HG03064 (cell line): Measurements from ENCODE around the gene TEX29.

ENCODE experiments used
- ATAC-seq: cut with Tn5 transposase; IDR thresholded peaks from one replicate; pipeline ENCODE4 v1.9.1; 2021; ENCODE audit warnings: low read depth; ENCODE audit not compliant: unreplicated experiment

Gene TEX29

DNA sequence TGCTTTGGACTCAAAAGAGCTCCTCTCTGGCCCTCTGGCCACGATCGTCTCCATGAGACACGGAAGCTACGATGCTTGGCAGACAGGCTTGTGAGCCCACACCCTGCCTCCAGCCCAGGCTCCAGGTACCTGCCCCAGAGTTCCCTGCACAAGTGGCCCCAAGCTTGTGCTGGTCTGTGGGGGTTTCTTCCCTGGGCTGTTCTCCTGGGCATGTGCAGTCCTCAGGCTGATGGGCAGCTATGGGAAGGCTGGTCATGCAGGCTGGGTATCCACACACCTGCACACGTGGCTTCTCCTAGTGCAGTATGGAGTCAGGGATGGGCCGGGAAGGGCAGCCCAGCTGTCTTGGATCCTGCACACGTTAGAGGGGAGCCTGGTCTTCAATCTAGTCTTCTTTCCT is 43.1 kb downstream of the TEX29 start:
- no peak for ATAC-seq

DNA sequence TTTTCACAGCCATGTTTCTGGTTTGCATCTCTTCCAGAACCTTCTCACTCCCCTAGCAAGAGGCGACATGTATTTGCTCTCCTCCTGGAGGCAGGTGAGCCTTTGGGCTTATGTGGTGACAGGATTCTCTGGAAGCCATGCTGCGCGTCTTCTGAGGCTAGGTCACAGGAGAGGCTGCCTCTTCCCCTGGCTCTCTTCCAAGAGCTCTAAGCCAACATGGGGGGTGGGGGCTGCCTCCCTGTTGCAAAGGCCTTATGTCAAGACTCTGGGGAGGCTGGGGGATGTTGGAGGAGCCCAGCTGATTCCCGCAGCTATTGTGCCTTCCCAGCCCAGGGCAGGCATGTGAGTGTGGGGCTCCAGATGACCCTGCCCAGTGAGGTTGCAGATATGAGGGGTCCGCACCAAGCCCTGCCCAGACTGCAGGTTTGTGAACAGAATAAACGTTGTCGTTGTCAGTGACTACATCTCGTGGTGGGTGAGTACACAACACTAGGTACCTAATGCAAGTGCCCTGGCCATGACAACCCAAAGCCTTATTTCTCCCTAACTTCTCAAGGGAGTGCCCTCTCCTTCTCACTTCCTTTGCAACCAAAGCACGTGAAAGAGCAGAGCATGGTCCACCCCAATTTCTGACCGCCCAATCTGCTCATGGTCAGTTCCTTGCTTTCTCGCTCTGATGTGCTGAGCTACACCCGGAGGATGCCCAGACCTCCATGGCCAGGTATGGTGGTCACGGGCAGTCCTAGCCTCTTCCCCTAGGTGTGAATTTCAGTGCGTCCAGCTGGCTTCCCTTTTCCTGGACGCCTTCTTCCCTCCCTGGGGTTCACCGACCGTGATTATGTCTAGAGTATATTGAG is 44.9 kb downstream of the TEX29 start:
- no peak for ATAC-seq

DNA sequence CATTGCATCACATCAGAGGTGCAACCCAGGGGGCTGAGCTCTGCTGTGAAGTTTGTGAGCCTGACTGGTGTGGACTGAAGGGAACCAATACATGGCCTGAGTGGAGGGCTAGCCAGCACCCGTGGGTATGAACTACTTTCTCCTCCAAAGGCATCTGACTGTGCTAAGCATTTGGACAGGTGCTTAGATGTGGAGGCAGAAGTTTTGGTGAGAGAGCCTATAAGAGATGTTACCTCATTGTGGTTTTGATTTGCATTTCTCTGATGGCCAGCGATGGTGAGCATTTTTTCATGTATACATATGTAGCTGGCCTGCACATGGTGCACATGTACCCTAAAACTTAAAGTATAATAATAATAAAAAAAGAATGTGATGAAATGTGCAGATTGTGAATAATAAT is 46.9 kb downstream of the TEX29 start:
- ATAC-seq = no peak

DNA sequence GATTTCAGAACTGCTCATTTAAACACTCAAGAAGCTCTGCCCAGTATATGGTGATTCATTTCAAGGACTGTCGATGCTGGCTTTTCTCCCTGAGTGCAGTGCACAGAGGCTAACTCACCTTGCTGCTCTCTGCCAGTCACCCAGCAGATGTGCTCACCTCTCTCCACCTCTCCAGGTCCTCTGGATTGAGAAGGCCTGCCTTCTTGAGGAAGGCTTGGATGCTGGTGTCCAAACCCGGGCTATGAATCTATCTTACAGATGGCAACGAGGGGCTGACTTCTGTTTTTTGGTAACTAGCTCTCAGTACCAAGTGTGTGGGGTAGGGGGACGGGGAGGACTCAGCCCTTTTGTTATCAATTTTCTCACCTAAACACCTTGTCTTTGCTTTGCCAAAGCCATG is 47.6 kb downstream of the TEX29 start:
- ATAC-seq = no peak

DNA sequence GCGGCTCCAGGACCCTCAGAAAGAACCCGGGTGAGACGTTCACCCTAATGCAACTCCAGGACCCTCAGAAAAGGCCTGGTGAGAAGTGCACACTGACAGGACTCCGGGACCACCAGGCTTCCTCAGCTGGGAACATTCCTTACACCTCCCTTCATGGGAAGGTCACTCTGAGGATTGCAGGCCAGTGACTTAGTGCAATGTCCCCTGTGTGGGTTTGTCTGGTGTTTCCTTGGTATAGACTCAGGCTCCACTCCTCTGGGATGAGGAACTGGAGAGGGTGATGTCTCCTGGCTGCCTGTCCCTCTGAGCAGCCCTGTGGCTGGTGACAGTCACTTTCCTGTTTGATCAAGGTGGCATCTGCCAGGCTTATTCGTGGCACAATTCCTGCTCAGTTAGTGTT is 49.7 kb downstream of the TEX29 start:
- no peak for ATAC-seq

DNA sequence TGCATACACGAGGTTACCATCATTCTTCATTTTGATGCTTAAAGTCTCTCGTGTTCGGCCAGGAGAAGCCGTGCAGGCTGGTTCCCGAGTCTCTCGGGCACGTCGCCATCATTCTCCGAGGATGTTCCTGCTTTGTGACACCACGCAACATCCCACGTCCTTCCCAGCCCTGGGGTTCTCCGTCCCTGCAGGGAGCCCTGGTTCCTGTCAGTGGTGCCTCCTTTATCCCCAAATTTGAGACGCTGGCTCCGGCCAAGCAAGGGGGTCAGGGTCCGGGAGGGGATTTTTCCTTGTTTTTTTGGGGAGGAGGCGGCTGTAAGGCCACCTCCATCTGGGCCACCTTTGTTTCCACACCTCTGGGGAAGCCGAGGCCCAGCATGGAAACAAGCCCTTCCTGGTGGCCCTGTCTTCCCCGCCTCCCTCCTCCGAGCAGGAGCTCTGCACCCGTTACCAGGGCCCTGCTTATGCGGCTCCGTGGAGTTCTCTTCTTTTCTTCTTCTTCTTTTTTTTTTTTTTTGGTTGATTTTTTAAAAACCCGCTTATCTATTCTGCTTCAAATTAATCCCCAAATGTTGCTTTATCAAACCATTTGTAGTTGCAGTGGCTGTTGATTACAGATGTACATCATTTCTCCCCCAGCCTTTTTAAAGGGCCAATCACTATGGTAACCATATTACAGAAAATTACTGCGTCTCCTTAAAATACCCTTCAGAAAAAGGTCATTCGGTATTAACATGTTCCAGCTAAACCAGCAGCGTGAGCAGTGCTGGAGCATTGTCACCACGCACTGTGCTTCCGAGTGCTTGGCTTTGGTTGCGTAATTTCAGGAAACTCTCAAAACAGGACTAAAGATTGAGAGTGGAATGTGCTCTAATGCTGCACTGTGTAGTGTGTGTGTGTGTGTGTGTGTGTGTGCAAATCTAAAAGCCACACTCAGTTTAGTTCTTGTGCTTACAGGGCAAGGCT is 50.4 kb downstream of the TEX29 start:
- no peak for ATAC-seq

DNA sequence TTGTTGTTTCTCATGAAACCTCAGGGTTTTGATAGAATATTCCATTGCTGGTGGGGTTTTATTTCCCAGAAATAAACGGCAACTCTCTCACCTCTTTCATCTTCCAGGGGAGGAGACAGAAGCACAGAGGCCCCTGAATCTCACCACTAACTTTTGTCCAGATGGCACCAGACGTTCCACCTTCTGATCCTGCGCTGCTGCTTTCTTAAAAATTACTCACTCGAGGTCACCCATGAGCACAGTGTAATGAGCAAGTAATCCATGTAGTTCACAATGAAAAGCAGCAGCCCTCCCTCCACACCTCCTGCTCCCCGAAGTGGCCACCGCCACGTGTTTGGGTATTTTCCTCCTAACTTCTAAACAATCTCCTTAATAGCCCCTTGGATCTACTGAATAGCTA is 51.3 kb downstream of the TEX29 start:
- ATAC-seq = no peak

DNA sequence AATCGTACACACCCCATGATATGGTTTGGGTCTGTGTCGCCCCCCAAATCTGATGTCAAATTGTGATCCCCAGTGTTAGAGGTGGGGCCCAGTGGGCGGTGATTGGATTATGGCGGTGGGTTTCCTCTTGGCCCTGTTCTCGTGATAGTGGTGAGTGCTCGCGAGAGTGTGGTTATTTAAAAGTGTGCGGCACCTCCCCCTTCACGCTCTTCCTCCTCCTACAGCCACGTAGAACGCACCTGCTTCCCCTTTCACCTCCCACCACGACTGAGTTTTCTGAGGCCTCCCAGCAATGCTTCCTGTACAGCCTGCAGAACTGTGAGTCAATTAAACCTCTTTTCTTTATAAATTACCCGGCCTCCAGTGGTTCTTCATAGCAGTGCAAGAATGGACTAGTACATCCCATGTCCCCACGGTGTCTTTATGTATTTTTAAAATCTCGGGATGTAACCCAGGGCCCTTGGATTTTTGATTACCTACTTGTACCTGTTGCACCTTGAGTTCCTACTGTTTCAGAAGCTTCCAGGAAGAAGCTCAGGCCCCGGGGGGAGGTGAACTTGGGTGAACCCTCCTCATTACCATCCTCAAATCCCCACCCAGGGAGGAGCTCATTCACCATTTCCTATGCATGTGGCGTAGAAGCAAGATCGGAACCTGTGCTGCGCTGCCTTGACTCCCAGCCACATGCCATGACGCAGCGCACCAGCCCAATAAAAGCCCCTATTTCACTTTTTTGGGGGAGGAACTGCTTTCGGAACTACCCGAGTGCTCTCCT is 52.4 kb downstream of the TEX29 start:
- no peak for ATAC-seq

DNA sequence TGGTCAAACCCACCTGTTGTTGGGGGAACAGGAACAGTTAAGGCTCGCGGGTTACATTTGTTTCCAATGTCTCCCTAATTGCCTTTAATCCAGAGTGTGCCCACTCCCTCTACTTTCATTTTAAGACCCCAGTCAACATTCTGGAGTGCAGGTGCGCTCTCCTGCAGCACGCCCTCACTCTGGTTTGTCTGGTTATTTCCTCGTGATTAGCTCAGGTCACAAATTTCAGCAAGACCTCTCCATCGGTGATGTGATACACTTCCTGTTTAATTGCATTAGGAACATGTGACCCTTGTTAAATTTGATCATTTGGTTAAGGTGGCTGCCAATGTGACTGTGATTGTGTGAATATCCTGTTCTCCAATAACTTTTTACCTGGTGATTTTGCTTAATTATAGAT is 53.0 kb downstream of the TEX29 start:
- ATAC-seq = no peak

DNA sequence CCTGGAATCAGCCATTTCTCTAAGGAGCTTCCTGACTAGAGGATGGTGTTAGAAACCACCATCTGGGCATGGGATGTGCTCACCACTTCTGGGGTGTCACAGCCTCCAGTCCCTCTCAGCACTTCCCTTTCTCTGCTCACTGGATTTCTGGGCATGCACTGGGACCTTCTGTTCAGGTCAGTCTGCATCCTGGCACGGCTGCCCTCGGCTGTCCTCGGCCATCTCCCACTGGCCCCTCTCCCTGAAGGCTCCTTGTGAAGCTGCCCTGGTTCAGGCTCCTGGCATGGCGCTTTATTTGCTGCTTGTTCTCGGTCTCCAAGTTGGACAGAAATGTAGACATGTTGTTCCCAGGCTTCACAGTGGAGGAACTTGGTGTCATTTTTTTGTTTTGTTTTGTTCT is 60.0 kb downstream of the TEX29 start:
- no peak for ATAC-seq

DNA sequence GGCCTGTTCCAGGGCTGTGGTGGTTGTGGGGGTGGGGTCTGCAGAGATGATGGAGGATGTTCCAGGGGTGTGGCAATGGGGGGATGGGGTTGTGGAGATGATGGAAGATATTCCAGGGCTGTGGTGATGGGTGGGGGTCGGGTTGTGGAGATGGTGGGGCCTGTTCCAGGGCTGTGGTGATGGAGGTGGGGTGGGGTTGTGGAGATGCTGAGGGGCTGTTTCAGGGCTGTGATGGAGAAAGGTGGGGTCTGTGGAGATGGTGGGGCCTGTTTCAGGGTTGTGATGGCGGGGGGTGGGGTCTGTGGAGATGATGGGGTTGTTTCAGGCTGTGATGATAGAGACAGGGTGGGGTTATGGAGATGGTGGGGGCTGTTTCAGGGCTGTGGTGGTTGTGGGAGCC is 62.0 kb downstream of the TEX29 start:
- no peak for ATAC-seq

DNA sequence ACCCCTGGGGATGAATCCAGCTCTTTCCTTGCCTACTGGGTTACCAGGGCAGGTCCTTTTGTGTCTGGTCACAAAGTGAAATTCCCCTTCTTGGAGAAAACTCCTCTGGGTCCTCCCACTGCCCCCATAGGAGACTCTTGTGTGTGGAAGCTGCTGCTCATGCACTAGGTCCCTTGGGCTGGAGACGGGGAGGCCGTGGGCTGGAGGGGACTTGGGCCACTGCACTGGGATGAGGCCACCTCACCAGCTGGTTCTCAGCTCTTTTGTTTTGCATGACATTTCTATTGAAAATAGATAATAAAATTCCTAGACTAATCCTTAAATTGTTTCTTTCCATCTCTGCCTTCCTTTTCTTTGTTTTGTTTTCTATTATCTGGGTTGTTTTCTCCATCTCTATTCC is 62.4 kb downstream of the TEX29 start:
- ATAC-seq = no peak

DNA sequence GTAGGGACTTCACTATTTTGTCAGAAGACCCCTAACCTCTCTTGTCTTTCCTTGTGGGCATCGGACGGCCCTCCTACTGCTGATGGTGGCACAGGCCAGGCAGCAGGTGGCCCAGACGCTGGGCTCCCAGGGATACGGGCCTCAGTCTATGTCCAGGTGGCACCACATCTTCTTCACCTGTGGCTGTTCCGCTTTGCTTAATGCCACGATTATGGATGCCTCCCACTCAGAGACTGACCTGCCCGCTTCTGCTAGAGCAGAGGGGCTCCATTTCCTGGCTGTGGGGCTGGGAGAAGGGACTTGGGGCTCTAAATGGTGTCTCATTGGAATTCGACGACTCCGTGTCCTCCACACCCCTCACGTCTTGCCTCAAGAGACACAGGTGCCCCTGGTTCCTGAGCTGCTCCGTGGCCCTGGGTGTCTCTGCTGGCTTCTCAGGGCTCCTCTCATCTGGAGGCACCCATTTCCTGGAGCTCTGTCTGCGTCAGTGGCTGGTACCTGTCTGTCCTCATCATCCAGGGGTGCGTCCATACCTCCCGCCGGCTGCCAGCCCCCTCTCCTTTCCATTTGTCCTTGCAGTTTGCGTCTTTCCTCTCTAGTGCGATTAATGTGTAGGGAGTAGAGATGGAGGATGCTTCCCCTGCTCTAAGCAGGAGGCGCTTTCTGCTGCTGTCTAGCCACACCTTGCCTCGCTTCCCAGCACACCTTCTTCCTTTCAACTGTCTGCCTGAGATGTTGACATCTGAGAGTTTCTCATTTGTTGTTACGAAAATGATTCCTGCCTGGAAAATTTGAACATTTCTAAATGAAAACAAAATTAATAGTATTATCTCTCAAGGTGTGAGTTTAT is 63.4 kb downstream of the TEX29 start:
- no peak for ATAC-seq

DNA sequence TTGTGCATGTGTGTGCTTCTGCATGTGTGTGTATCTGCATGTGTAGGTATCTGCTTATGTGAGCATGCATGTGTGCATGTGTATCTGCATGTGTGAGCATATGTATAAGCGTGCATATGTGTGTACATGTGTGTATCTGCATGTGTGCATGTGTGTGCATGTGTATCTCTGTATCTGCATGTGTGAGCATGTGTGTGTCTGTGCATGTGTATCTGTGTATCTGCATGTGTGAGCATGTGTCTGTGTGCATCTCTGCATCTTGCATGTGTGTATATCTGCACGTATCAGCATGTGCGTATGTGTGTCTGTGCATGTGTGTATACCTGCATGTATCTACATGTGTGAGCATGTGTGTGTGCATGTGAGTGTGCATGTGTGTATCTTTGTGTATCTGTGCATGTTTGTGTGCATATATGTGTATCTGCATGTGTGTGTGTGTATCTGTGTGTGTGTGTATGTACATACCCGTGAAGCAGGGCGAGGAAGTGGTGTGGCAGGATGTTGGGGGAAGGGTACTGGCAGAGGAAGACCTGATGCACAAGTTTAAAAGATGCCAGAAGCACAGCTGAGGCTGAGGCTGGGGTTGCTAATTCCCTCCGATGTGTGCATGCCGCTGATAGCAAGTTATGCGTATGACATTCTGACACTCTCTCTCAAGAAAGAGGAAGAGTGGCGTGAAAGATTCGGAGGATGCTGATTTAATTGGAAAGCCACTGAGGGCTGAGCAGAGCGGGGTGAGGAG is 64.2 kb downstream of the TEX29 start:
- ATAC-seq = no peak

DNA sequence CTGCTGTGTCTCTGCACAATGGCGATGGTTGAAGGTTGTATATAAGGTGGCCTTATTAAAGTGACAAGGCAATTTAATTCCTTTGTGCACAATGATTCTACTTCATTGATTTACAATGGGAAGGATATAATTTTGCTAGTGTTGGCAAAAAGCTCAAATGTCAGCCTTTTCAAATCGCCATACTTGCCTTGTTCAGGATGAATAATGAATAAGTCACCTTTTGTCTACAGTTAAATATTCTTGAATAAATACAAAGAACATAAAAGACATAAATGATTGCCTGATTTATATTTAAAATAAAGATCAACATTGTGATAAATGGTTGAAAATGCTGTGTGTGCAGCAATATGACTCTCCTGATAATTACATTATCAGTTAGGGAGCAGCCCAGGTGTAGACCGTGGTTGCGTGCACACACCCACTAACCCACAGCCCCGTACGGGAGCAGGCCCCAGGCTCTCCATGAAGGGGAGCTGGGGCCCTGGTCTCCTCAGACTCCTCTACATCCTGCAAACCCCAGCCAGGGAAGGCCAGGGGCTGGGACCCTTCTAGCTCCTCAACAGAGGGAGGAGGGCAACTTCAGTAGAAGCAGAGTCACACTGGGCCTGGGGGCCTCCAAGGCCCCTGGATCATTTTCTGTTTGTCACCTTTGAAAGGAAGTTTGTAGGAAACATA is 64.9 kb downstream of the TEX29 start:
- ATAC-seq = no peak

DNA sequence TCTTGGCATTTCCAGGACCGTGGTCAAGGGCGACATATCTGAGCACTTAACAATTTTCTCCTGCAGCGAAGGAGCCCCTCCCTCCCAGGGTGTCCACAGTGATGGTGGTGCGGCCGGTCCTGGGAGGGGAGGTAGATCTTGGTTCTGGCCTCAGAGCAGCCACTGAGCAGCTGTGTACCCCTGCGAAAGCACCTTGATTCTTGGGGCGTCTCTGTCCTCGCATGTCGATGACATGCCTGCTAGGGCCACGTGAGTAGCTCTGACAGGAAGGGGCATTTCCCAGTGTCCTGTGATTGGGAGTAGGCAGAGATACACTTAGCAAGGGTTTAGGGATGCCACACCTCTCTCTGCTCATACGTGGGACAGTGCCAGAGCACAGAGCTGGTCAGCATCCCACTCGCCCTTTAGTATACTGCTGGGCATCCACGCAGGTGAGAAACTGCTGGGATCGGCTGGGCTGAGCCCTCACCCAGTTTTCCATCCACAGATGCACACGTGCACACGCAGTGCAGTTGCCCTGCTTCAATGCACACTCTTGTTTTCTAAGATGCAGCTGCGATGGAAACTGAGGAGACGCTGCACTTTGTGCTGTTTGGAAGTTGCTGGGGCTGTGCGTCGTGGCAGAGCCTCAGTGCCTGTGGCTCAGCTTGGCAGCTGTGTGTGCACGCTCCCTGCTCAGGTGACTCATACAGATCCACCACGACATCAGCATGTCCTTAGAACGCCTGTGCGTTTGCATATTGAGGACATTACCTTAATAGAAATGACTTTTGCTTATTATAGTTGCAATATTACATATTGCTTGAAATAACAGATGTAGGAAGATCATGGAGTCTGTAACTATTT is 66.8 kb downstream of the TEX29 start:
- ATAC-seq = no peak

DNA sequence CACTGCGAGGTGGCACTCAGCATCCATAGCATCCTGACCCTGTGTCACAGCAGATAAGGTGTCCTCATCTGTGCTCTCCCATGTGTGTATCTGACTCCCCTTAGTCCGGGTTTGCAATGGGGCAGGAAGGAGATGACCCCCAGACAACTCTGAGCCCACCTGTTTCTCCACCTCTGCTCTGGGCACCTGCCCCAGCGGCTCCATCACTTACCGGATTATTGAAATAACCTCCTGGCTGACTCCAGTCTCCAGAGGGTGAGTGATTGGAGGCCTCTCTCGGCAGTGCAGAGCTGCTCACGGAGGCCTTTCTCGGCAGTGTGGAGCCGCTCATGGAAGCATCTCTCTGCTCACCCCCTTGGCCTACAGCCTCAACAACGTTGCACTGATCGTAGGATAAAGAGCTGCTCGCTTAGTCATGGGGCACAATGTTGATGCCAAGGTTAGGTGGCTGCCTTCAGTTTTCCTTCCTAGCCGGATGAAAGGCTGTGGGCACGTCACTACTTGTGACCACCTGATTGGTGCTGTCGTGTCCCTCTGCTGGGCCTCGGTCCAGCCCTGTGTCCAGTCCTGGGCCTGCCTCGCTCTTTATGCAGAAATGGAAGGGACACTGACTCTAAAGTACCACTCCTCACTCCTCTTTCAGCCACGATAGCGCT is 67.6 kb downstream of the TEX29 start:
- no peak for ATAC-seq
